ENCODE measurements around the gene ACACA. TPM values are rescaled to one million over a fixed set of nuclear protein-coding genes. Genes with fewer than 3 reads are reported as not detected.
"Not testable (repeated sequence)": the region's sequence is repeated elsewhere in the genome, so short reads cannot be mapped to it uniquely, and the experiment has no call there.

Gene ACACA
- total RNA-seq, 1 donor from 2014 or later: 122 TPM

- Mint-ChIP-seq H3K9me3 (no peaks in the 10 kb centered on the region), H3K27ac (no peak overlapping the region), H3K4me3 (no peak overlapping the region), H3K27me3 (ENCODE audit: insufficient read depth) (no peaks in the 10 kb centered on the region), H3K4me1 (ENCODE audit: low read depth) (no peaks in the 10 kb centered on the region), H3K36me3 (ENCODE audit: low read depth) (peaks cover 24% of the 10 kb centered on the region)
- intact Hi-C loops (cut with micrococcal nuclease): no loop called here
- DNase-seq (ENCODE audit: low spot score): no peak
Measured at GRCh38 chr17:37162800-37163199, 243.8 kb downstream of the ACACA start.

DNA sequence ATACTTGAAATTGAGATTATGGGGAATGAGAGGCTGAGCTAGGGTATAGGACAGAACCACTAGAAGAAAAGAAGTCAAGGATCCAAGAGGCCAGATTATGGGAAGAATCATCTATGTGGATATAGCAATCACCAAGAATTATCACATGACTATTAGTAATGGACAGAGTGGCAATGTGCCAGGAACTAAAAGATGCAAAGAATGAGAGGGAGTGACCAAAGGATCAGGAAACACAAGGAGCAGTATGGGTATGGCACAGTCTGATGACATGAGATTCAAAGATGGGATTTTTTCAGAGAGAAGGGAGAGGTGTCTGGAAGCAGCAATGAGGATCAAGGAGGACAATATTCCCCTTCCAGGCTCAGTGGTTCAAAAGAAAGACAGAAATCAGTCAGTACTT is 245.7 kb downstream of the ACACA start:
- Mint-ChIP-seq H3K27ac (no peak overlapping the region), H3K36me3 (ENCODE audit: low read depth) (peaks cover 30% of the 10 kb centered on the region), H3K4me3 (no peak overlapping the region), H3K4me1 (ENCODE audit: low read depth) (no peaks in the 10 kb centered on the region), H3K9me3 (no peaks in the 10 kb centered on the region), H3K27me3 (ENCODE audit: insufficient read depth) (no peaks in the 10 kb centered on the region)
- intact Hi-C loops (cut with micrococcal nuclease): no loop called here
- DNase-seq (ENCODE audit: low spot score): no peak

GRCh38 chr17:37158290-37158689 is 248.3 kb downstream of the ACACA start:
- H3K36me3 Mint-ChIP-seq (ENCODE audit: low read depth): peaks cover 30% of the 10 kb centered on the region
- DNase-seq (ENCODE audit: low spot score): no peak
- H3K9me3 Mint-ChIP-seq: no peaks in the 10 kb centered on the region
- H3K27me3 Mint-ChIP-seq (ENCODE audit: insufficient read depth): no peaks in the 10 kb centered on the region
- H3K4me1 Mint-ChIP-seq (ENCODE audit: low read depth): no peaks in the 10 kb centered on the region
- H3K4me3 Mint-ChIP-seq: no peak overlapping the region
- no peak overlapping the region for H3K27ac Mint-ChIP-seq
- intact Hi-C loops (cut with micrococcal nuclease): no loop called here

DNA sequence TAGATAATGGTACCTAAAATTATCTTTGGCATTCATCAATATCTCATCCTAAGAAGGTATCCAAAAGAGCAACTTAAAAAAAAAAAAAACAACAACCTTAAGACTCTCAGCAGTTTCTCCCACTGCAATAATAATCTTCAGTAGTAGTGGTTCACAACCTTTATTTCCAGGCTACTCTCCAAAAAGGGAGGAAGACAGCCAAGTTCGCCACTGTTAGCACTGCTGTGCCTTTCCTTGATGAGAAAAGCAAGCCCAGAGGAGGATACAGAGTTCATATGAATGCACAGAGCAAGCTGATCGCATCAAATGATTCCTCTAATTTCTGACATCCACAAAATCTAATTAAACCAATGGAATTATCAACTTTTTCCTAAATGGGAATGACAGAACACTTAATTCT is 258.5 kb downstream of the ACACA start:
- no peaks in the 10 kb centered on the region for H3K9me3 Mint-ChIP-seq
- no peak overlapping the region for H3K4me3 Mint-ChIP-seq
- intact Hi-C loops (cut with micrococcal nuclease): no loop called here
- H3K27ac Mint-ChIP-seq: no peak overlapping the region
- DNase-seq (ENCODE audit: low spot score): no peak
- no peaks in the 10 kb centered on the region for H3K27me3 Mint-ChIP-seq (ENCODE audit: insufficient read depth)
- peaks cover 25% of the 10 kb centered on the region for H3K4me1 Mint-ChIP-seq (ENCODE audit: low read depth)
- H3K36me3 Mint-ChIP-seq (ENCODE audit: low read depth): peaks cover 17% of the 10 kb centered on the region

DNA sequence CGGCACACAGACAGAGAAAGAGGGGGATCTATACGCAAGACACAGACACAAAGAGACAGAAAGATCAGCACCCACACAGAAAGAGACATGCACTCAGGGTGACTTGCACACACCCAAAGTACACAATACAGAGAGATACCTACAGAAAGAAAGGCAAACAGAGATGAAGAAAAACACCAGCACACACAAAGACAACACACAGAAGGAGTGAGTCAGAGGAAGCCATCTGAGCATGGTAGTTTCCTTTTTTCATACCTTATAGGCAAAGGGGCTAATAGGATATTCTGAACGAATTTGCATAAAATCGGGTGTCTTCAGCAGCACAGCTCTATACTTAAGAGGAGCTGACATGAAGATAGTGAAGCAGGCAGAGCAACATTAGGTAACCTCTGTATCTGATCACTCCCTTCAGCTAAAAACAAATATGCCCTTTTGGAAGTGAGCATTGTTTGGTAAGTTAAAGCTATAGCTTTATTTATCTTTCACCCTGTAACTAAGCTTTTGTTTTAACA is 259.3 kb downstream of the ACACA start:
- DNase-seq (ENCODE audit: low spot score): no peak
- Mint-ChIP-seq H3K9me3 (no peaks in the 10 kb centered on the region), H3K27me3 (ENCODE audit: insufficient read depth) (no peaks in the 10 kb centered on the region), H3K4me1 (ENCODE audit: low read depth) (peaks cover 25% of the 10 kb centered on the region), H3K36me3 (ENCODE audit: low read depth) (peaks cover 18% of the 10 kb centered on the region), H3K27ac (peak overlapping the region; percentile 19), H3K4me3 (peak overlapping the region; percentile 15)
- intact Hi-C loops (cut with micrococcal nuclease): no loop called here

GRCh38 chr17:37146086-37147064 is 260.3 kb downstream of the ACACA start:
- Mint-ChIP-seq H3K36me3 (ENCODE audit: low read depth) (peaks cover 22% of the 10 kb centered on the region), H3K4me3 (no peak overlapping the region), H3K27ac (no peak overlapping the region), H3K9me3 (no peaks in the 10 kb centered on the region), H3K4me1 (ENCODE audit: low read depth) (peaks cover 25% of the 10 kb centered on the region), H3K27me3 (ENCODE audit: insufficient read depth) (no peaks in the 10 kb centered on the region)
- DNase-seq (ENCODE audit: low spot score): no peak
- intact Hi-C loops (cut with micrococcal nuclease): no loop called here

- Mint-ChIP-seq H3K27me3 (ENCODE audit: insufficient read depth) (no peaks in the 10 kb centered on the region), H3K4me1 (ENCODE audit: low read depth) (peaks cover 25% of the 10 kb centered on the region), H3K4me3 (no peak overlapping the region), H3K9me3 (no peaks in the 10 kb centered on the region), H3K27ac (no peak overlapping the region), H3K36me3 (ENCODE audit: low read depth) (peaks cover 18% of the 10 kb centered on the region)
- intact Hi-C loops (cut with micrococcal nuclease): no loop called here
- no peak for DNase-seq (ENCODE audit: low spot score)
Measured at GRCh38 chr17:37144075-37144701, 262.4 kb downstream of the ACACA start.

DNA sequence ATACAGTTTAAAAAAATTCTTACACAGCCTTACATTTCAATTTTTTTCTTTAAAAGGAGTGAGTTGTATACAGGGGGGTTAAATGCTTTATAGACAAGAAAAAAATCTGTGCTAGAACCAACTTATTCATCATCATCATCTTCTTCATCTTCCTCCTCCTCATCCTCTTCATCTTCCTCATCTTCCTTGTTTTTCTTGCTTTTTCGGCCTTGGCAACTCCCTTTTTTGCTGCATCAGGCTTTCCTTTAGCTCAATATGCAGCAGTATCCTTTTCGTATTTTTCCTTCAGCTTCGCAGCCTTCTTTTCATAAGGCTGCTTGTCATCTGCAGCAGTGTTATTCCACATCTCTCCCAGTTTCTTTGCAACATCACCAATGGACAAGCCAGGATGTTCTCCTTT is 263.1 kb downstream of the ACACA start:
- Mint-ChIP-seq H3K4me1 (ENCODE audit: low read depth) (peaks cover 25% of the 10 kb centered on the region), H3K36me3 (ENCODE audit: low read depth) (peaks cover 18% of the 10 kb centered on the region)
- intact Hi-C loops (cut with micrococcal nuclease); DNase-seq (ENCODE audit: low spot score); H3K27me3 Mint-ChIP-seq (ENCODE audit: insufficient read depth); H3K9me3 Mint-ChIP-seq; H3K27ac Mint-ChIP-seq; H3K4me3 Mint-ChIP-seq: not testable (repeated sequence)

GRCh38 chr17:37142294-37142896 is 264.2 kb downstream of the ACACA start:
- H3K27ac Mint-ChIP-seq: no peak overlapping the region
- H3K27me3 Mint-ChIP-seq (ENCODE audit: insufficient read depth): no peaks in the 10 kb centered on the region
- H3K4me1 Mint-ChIP-seq (ENCODE audit: low read depth): peaks cover 24% of the 10 kb centered on the region
- H3K36me3 Mint-ChIP-seq (ENCODE audit: low read depth): peaks cover 18% of the 10 kb centered on the region
- intact Hi-C loops (cut with micrococcal nuclease): no loop called here
- no peak overlapping the region for H3K4me3 Mint-ChIP-seq
- DNase-seq (ENCODE audit: low spot score): no peak
- no peaks in the 10 kb centered on the region for H3K9me3 Mint-ChIP-seq

DNA sequence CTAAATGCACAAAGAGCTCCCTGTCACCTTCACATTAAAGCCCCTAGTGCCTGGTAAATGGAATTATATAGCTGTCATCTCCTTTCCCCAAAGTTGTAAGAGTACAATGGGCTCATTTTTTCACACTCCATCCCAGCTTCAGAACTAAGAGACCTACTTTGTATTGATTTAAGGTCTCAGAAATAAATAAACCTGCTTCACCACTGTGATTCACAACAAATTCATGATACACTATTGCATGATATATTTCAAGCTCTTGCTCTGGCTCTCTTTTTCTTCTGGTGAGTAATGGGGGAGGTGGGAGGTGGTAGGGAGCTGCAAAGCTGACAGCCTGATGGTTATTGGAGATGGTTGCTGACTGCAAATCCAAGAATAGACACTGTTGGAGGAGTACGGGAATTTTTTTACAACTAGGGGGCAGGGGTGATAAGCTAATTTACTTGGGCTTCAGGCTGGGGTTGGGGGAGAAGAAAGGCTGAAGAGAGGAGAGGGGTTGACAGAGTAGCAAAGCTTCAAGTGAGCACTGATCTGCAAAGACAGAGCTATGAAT is 268.0 kb downstream of the ACACA start:
- H3K27ac Mint-ChIP-seq: no peak overlapping the region
- DNase-seq (ENCODE audit: low spot score): no peak
- H3K9me3 Mint-ChIP-seq: no peaks in the 10 kb centered on the region
- intact Hi-C loops (cut with micrococcal nuclease): no loop called here
- no peaks in the 10 kb centered on the region for H3K27me3 Mint-ChIP-seq (ENCODE audit: insufficient read depth)
- H3K36me3 Mint-ChIP-seq (ENCODE audit: low read depth): peaks cover 17% of the 10 kb centered on the region
- H3K4me1 Mint-ChIP-seq (ENCODE audit: low read depth): no peaks in the 10 kb centered on the region
- no peak overlapping the region for H3K4me3 Mint-ChIP-seq

- DNase-seq (ENCODE audit: low spot score): no peak
- no peaks in the 10 kb centered on the region for H3K4me1 Mint-ChIP-seq (ENCODE audit: low read depth)
- H3K36me3 Mint-ChIP-seq (ENCODE audit: low read depth): peaks cover 15% of the 10 kb centered on the region
- intact Hi-C loops (cut with micrococcal nuclease): no loop called here
- no peak overlapping the region for H3K27ac Mint-ChIP-seq
- no peaks in the 10 kb centered on the region for H3K9me3 Mint-ChIP-seq
- no peaks in the 10 kb centered on the region for H3K27me3 Mint-ChIP-seq (ENCODE audit: insufficient read depth)
- H3K4me3 Mint-ChIP-seq: no peak overlapping the region
Measured at GRCh38 chr17:37137906-37138514, 268.6 kb downstream of the ACACA start.

DNA sequence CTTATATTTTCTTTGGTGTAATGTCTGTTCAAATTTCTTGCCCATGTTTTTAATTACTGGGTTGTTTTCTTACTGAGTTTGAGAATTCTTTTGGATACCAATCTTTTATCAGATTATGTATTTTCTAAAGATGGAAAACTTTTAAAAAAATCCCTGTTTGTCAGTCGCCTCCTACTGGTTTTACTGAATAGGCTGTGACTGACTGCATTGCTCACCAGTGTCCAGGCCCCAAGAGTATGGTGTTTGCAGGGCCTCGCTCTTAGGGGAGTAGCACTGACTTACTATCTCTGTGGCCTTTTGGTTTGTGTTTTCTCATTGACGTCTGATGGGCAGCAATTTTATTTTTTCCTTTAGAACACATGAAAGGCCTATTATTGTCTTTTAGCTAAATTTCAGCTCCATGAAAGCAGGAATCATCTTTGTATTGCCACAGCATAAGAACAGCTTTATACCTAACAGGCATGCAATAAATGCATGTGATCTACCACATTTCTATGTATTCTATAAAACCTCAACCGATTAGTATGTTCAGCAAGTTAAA is 269.5 kb downstream of the ACACA start:
- H3K27me3 Mint-ChIP-seq (ENCODE audit: insufficient read depth): no peaks in the 10 kb centered on the region
- intact Hi-C loops (cut with micrococcal nuclease): no loop called here
- no peak for DNase-seq (ENCODE audit: low spot score)
- peaks cover 10% of the 10 kb centered on the region for H3K36me3 Mint-ChIP-seq (ENCODE audit: low read depth)
- H3K4me1 Mint-ChIP-seq (ENCODE audit: low read depth): no peaks in the 10 kb centered on the region
- H3K9me3 Mint-ChIP-seq: no peaks in the 10 kb centered on the region
- H3K4me3 Mint-ChIP-seq: no peak overlapping the region
- H3K27ac Mint-ChIP-seq: no peak overlapping the region
